Fibroblast of the aortic adventitia (primary cell): Measurements from ENCODE around the gene COX8C. TPM values are rescaled to one million over a fixed set of nuclear protein-coding genes. Genes with fewer than 3 reads are reported as not detected.

Experiments
- DNase-seq: peaks from one replicate; pipeline ENCODE4 v3.0.0-alpha.2; 2010; ENCODE audit warnings: low read depth
- H3K4me3 ChIP-seq: 2 replicates; pipeline ENCODE4 v1.5.1; 2011; ENCODE audit warnings: low read depth, mild to moderate bottlenecking, control low read depth, low read length, moderate library complexity
- total RNA-seq: library from RNA; depleted of rRNA; stranded (reverse); fragments of >200 nt; gene quantifications from 2 replicates; pipeline ENCODE4 v1.2.3, GENCODE V29; 2012; ENCODE audit warnings: low replicate concordance
- TF ChIP-seq, protein P1 (sequence below): IDR thresholded peaks from 2 replicates; pipeline ENCODE4 v1.5.1; 2011; ENCODE audit warnings: mild to moderate bottlenecking, low read length, control low read depth, inconsistent platforms; ENCODE audit not compliant: insufficient read depth

The COX8C gene, protein sequence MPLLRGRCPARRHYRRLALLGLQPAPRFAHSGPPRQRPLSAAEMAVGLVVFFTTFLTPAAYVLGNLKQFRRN
- not detected in 2 replicates for total RNA-seq

DNA sequence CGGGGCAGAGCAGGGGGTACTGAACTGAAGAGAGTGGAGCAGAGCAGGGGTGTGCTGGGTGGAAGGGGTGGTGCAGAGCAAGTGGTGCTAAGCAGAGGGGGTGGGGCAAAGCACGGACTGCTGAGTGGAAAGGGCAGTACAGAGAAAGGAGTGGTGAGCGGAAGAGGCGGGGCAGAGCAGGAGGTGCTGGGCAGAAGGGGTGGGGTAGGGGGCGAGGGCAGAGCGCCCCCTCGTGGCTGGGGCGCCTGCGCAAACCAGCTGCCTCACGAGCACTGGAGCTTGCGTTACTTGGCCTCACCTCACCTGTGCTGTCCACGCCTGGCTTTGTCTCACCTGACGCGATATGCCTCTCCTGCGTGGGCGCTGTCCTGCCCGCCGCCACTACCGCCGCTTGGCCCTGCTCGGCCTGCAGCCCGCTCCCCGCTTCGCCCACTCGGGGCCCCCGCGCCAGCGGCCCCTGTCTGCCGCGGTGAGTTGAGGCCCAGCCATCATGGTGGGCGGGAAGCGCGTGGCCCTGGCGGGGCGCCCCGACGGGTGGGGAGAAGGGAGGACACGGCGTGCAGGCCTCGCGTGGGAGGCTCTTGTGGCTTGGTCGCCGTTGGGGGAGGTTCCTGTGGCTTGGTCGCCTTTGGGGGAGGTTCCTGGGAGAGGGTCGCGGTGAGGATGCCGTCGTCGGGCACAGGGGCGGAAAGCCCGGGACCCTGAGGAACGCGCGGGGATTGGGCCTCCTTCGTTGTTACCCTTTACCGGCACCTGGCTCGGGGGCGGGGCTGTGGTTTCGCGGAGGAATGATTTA lies at the start of gene COX8C:
COX8C (plus strand) TSS at position 257 of the 796 bp plus-strand sequence; CDS start at position 344, 87 bp downstream.
- DNase-seq = no peak
- H3K4me3 ChIP-seq = no peak within 1 kb of the TSS
- TF ChIP-seq, protein P1, sequence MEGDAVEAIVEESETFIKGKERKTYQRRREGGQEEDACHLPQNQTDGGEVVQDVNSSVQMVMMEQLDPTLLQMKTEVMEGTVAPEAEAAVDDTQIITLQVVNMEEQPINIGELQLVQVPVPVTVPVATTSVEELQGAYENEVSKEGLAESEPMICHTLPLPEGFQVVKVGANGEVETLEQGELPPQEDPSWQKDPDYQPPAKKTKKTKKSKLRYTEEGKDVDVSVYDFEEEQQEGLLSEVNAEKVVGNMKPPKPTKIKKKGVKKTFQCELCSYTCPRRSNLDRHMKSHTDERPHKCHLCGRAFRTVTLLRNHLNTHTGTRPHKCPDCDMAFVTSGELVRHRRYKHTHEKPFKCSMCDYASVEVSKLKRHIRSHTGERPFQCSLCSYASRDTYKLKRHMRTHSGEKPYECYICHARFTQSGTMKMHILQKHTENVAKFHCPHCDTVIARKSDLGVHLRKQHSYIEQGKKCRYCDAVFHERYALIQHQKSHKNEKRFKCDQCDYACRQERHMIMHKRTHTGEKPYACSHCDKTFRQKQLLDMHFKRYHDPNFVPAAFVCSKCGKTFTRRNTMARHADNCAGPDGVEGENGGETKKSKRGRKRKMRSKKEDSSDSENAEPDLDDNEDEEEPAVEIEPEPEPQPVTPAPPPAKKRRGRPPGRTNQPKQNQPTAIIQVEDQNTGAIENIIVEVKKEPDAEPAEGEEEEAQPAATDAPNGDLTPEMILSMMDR = no peak

DNA sequence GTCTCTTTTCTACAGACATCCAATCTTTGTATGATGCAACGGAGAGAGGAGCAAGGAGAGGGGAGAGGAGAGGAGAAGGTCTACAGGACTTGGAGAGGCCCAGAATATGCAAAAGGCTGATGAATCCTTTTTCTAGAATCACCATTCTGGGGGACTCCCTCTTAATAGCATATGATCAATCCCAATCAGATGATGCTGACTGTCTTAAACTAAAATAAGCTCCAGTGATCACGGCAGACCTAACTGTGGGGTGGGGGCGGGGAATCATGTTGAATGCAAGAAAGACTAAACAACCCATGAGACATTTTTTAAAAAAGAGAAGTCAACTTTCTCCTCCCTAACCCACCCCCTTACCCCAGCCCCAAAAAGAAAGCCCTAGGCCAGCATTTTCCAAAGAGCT lies 47.6 kb upstream of the COX8C start:
- DNase-seq = no peak
- H3K4me3 ChIP-seq = no peak overlapping the region
- TF ChIP-seq, protein P1 = no peak

DNA sequence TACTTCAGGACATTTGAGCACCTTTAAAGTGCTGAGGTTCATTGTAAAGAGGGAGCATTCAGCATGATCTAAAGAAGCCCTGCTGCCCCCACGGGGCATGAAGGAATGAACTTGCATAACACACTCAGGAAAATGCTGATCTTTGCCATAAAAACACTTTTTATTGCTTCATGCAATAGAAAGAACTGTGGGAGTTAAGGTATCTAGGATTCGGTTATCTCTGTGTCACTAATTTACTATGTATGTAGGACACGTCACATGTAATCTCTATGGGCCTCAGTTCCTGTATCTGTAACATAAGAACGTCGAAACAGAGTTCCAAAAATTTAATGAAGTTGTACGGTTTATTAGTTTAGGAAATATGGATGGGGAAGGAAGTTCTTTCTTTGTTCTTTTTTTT lies 47.1 kb upstream of the COX8C start:
- TF ChIP-seq, protein P1 = no peak
- no peak for DNase-seq
- no peak overlapping the region for H3K4me3 ChIP-seq

DNA sequence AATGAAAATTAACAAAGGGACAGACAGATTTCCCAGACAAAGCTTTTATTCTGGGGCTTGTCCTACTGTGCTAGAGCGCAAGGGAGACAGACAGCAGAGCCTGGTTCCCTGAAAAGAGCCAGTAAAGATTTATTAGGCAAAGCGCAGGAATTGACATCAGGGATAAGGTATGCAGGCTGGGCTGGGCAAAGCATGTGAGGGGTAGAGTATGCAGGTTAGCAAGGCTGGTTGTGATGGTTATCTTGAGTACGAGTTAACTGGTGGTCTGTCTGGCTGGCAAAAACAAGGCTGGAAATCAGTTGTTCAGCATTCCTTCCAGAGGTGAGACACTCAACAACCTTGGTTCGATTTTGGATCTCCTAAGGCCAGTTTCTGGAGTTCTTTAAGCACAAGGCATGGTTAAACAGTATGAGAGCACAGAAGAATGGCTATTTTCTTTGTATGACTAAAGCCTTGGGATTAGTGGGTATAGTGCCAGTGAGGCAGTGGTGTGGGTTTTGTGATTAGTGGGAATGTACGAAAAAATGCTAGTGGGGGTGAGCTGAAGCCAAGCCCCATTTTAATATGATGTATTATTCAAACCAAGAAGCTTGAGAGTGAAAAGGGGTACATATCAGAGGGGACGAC lies 45.0 kb upstream of the COX8C start:
- H3K4me3 ChIP-seq = no peak overlapping the region
- no peak for DNase-seq
- TF ChIP-seq, protein P1 = no peak

DNA sequence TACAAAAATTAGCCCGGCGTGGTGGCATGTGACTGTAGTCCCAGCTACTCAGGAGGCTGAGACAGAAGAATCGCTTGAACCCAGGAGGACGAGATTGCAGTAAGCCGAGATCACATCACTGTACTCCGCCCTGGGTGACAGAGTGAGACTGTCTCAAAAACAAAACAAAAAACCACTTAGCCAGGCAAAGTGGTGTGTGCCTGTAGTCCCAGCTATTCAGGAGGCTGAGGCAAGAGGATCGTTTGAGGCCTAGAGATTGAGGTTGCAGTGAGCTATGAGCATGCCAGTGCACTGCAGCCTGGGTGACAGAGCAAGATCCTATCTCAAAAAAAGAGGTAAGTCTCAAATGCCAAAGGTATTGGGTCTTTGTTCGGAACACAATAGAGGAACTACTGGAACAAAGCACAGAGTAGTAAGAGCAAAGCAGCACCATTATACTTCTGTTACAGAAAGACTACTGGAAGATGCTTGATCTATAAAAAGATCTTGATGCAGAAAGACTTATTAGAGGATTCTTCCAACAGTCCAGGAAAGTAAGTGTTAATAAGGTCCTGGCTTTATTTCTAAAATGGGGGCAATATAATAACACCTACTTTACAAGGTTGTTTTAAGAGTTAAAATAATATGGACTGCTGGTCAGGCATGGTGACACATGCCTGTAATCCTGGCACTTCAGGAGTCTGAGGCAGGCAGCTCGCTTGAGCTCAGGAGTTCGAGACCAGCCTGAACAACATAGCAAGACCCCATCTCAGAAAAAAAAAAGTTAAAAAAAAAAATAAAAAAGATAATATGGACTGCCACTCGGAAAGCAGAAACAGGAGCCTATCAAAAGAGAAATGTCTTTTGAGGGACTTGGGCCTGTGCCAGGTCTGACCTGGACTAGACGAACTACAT lies 44.0 kb upstream of the COX8C start:
- H3K4me3 ChIP-seq = no peak overlapping the region
- TF ChIP-seq, protein P1 = no peak
- DNase-seq = no peak

DNA sequence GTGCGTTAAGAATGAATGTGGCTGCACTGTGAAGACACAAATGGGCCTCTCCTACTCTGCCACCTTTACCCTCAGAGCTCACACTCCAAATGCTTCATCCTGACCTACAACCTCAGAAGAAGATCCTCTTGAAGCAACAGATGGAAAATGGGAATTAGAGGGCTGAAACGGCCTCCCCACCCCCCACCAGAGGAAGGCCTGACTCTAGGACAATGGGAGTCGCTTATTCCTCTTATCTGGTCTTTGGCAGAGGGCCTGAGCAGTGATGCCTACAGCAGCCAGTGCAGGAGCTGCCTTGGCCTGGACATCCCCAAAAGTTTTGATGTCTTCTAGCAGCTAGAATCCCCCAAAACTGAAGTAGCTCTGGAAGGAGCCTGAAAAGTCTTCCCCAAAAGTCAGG lies 43.3 kb upstream of the COX8C start:
- peak; percentile 46 for DNase-seq
- no peak overlapping the region for H3K4me3 ChIP-seq
- TF ChIP-seq, protein P1 = no peak
